NCI-H146 (cell line): ENCODE data around the gene UTP15.

Experiments
- DNase-seq: peaks from one replicate; lab custom pipeline; 2025; lab: John Stamatoyannopoulos, UW

The UTP15 gene, protein sequence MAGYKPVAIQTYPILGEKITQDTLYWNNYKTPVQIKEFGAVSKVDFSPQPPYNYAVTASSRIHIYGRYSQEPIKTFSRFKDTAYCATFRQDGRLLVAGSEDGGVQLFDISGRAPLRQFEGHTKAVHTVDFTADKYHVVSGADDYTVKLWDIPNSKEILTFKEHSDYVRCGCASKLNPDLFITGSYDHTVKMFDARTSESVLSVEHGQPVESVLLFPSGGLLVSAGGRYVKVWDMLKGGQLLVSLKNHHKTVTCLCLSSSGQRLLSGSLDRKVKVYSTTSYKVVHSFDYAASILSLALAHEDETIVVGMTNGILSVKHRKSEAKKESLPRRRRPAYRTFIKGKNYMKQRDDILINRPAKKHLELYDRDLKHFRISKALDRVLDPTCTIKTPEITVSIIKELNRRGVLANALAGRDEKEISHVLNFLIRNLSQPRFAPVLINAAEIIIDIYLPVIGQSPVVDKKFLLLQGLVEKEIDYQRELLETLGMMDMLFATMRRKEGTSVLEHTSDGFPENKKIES

DNA sequence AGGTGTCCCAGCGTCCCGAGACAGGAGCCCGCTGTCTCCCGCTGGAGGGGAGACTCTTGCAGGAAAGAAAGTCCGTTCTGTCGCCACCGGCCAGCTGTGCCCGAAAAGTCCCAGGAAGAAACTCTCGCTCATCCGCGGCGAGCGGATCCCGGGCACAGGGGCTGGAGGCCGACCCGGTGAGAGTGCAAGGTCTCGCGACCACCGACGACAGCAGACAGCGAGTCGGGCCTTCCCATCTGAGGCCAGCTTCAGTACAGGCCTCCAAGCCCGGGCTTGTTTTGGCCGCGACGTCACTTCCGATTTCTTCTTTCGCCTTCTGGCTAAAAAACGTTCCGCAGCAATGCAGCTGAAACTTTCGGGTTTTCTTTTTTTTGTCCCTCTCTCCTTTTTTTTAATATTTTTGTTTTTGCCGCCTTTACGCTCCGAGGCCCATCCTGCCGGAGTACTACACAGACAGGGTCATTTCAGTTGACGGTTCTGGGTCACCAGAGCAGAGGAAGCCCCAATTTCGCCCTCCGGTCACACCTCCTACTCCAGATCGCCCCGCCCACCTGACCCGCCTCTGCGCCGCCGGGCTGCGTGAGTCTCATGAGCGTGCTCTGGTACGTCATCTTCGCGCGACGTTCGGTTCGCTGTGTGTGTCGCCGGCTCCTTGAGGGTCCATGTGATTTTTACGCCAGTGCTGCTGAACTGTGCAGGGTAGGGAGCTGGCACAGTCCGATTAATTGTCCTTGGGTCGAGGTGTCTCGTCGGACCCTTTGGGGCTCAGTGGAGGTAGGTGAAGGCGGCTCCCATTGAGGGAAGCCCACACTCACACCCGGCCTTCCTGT lies at the start of gene UTP15, which contains the start of gene ANKRA2:
TSS of gene UTP15 (plus strand) at position 605 of the 830 bp plus-strand sequence. CDS start 1,602 bp downstream, outside the sequence.
TSS of gene ANKRA2 (minus strand) at position 501 of the 830 bp plus-strand sequence. CDS start 2,758 bp downstream, outside the sequence.
- peak; percentile 96 for DNase-seq

DNA sequence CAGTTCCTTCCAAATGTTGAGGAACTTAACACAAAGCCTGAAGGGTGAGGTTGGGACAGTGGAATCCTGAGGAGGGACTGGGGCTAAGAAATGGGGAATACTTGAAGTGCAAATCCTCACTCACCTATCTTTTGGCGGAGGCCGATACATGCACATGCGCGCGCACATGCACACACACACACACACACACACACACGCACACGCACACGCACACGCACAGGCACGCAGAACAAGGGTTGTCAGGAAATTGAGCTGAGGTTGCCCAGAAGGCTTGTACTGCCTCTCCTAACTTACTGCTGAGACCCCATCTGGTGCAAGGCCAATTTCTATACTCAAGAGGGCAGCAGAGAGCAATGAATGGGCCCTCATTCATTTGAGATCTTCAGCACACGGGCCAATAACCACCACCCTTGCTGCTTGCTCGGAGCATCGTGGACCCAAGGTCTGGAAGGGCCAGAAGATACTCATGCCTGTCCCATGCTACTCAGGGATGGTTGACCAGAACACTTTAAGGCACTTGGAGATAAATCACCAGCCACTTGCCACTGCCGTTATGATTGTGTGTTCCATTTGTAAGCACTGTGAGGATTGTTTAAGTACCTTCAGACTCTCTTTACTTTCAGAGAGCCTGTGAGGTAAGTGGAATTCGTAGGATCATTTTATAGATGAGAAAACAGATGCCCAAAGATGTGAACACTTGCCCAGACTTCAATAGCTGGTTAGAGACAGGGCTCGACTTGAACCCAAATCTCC lies 45.8 kb upstream of the UTP15 start:
- peak; percentile 82 for DNase-seq

DNA sequence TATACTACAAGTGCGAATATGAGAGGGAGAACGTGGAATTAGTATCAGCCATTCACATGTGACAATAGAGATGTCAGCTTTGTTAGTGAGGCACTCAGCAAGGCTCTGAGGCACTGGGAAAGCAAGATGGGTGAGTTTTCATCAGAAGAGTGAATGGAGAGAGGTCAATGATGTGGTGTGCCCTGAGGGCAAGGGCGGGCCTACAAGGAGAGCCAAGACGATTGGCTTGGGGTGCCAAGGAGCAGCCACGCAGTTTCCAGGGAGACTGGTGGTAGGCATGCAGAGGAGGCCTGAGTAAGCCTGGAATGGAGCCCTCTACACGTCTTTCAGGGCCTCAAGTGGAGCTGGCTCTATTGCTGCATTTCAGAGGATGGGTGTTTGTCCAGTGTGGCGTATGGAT lies 42.6 kb upstream of the UTP15 start:
- DNase-seq, result no peak

DNA sequence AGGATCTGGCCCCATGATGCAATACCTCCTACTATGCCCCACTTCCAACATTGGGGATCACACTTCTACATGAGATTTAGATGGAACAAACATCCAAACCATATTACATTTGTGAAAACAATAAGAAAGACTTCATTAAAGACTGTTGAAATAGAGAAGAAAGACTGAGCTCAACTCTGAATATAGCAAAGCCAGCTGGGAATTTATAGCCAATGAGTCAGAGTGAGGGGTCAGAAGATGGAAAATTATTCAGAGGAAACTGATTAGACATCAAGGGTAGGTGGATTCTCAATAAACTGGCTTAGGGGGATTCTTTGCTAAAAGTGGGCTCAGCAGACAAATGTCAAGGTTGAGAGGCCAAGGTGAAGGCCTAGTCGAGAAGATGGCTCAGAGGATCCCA lies 41.7 kb upstream of the UTP15 start:
- DNase-seq, result no peak

DNA sequence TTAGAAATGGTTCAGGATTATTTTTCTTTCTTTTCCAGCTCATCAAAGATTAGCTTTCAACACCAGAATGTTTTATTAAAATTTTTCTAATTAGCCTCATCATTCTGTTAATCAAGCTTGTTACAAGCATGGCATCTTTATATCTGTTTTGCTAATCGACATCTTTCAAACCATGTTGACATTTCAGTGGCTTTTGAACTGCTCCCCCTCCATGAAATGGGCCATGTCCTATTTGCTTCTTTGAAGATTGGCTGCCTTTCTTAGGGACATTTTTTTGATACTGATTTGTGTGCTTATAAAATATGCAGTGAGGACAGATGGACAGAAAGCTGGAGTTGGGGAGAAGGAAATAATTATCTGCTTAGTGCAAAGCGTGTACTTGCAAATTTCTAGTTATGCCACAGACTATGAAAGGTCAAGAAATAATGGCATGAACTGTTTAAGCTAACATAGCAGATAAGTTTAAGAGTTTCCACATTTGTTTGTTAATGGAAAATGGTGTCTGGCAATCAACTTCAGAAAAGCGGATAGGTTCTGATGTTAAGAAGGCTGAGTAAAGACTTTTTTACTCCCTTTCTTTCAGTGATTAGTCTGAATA lies 39.8 kb upstream of the UTP15 start:
- DNase-seq, result no peak

DNA sequence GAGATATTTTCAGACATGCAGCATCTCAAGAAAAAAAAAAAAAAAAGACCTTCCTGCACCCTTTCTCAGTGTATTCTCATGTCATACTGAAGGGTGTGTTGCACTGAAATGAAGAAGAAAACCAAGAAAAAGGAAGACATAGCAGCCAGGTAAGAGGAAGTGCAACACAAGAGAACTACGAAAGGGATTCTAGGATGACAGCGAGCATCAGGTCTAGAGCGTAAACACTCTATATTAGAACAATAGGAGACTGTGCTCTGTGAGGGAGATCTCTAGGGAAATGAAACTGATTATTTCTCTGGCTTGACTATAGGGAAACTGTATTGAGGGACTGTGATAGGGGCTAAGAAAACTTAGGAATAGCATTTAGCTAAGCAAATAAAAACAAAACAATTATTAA lies 37.3 kb upstream of the UTP15 start:
- DNase-seq, result no peak

DNA sequence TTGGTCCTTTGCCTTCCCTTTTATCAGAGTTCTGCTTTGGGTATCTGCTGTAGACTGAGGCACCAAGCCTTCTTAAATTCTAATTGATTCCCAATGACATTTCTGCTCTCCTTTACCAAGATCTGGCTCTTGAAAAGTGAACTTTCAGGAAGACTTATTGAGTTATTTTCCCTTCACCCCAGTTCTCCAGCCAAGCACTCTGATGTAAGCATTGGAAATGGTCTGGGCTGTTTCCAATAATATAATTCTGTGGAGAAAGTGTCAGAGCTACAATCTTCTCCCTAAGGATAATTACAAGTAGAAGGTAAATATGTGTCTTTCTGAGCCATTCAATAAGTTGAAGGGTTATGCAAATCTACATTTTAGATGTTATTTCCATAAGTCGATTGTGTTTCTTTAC lies 36.5 kb upstream of the UTP15 start:
- no peak for DNase-seq

DNA sequence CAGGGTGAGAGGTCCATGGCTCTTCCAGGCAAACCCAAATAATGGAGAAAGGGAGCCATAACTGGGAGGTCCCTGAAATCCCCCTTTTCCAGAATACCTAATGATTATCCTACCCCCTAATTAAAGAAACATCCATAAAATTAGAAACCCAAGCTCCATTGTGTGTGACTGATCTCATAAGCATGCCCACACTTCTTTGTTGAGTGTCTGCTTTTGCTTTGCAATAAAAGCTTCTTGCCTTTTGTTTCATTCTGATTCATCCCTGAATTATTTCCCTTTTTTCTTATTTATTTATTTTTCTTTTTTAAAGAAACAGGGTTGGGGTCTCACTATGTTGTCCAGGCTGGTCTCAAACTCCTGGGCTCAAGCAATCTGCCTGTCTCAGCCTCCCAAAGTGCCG lies 34.2 kb upstream of the UTP15 start:
- no peak for DNase-seq

DNA sequence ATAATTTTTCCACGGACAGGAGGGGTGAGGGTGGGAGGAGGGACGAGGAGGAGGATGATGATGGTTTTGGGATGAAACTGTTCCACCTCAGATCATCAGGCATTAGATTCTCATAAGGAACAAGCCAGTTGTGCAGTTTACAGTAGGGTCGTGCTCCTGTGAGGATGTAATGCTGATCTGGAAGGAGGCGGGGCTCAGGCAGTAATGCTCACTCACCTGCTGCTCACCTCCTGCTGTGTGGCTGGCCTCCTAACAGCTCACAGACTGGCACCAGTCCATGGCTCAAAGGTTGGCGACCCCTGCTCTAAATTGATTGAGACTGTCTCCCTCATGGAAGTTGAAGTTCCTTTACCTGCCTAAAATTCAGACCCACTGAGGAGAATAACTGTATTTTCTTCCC lies 33.3 kb upstream of the UTP15 start:
- no peak for DNase-seq

DNA sequence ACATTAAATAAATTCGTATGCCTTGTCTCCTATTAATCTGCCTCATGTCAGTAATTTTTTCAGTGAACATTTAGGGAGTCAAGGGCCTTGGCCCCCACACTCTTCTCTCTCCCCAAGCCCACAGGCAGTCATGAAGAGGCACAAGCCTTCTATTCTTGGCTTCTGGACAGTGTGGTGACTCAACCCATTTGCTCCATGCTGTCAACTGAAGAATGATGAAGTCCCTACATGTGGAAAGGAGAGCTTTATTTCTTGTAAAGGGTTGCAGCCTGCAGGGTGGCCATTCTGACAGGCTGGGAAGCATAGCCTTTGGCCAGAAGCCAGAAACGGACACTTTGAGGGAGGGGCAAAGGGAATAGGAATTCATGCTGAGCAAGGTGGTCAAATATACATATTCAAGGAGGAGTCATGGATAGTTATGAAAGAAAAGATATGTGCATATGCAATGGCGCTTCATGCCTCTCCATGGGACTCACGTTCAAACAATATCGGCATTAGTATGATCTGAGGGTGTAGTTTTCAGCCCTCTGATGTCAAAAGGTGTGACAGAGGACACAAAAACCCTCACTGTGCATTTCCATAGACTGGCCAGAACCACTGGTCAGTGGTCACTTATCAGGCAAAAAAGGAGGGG lies 31.4 kb upstream of the UTP15 start:
- no peak for DNase-seq

DNA sequence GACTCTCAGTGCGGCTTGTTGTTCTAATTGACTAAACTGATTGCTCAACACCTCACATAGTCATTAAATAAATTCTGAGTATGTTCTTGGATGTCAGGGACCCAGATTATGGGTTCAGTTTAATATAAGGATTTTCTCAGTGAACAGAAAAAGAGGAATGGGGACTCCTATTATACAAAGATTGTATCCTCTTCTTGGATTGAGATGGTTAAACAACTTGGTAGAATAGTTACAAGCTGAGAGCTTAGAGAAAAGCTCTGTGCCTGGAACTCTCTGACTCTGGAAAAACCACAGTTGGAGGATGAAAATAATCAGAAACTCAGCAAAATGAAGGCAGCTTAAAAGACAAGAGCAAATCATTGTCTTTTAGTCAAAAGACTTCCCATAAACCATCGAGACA lies 30.6 kb upstream of the UTP15 start:
- DNase-seq, result no peak

DNA sequence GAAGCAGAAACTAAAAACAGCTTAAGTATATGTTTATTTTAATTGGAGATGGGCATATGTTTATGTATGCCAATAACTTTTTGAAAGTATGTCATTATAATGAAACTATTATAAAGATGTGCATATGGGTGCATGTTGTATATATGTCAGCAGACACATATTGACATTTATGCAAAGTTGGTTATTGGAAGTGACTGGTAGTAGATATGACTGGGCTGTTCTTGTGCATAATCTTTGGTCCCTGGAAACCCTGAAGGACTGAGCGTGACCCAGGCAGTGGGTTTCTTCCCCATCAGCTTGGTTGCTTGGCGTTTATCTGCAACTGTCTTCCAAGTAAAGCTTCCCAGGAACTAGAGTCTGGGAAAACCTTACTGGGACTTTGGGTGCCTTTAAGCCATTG lies 25.8 kb upstream of the UTP15 start:
- DNase-seq, result no peak

DNA sequence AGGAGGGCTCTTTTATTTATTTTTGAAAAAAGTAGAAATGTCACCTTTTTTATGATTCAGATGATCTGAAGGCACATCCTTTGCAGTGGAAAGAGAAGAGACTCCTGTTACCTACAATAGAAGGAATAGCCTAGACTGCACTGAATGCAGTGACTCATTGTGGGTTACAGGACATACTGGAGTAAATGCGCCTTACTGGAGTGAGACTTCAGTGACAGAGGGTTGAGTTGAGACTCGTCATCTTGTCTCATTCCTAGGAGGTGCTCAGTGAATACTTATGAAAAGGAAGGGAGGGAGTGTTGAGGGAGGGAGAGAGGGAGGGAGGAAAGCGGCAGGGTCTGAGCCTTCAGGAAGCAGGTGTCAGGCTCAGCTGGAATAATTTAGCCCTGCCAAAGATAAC lies 25.4 kb upstream of the UTP15 start:
- peak; percentile 38 for DNase-seq

DNA sequence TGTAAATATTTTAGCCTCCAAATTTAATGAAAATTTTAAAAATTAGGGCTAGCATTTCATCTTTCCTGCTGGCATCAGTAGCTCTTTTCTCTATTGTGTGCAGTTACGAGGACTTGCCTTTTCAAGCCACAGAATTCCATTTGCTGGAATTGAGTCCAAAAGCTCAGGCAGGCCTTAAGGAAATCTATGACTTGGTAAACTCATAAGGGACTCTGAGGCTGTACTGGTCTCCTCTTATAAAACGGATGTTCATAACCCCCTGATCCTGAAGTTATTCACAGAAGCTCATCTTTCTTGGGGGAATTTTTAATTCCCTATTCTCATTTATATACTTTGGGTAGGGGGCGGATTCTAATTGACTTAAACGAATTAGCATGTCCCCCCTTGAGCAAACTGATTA lies 23.5 kb upstream of the UTP15 start:
- DNase-seq, result peak; percentile 28

DNA sequence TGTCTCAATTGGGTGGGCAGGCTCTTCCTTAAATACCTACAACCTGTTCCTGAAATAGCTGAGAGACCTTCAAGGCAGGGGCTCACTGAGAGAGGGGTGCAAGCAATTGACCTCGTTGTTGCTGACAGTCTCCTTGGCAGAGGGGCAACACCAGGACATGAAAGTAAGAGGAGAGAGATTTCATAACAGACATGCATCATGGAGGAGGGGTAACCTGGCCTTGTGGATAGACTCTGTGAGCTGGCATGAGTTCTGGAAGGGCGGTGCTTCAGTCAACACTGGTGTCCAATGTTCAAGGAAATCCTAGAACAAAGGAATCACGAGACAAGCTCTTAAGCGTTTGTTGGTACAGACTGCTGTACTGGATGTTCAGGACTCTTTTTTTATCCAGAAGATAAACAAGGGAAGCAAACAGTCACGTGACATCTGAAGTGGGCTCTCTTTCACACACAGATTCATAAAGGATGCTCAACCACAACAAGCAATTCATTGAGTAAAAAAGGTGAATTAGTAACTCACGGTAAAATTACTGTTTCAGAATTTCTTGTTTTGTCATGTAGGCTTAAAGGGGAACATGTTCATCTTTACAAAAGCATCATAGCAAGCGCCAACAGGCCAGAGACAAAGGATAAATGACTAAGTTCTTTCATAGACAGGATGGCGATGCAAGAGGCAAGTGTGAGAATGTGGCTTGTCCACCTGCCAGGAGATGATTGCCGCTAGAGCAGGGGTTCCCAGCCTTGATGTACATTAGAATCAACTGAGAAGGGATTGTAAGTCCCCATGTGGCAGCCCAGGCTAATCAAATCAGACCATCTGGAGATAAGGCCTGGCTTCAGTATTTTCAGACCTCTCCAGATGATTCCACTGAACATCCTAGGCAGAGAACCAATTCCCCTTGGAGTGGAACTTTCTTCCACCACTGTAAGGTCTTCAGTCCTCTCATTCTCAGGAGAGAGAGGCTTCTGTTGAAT lies 20.8 kb upstream of the UTP15 start:
- peak; percentile 92 for DNase-seq

DNA sequence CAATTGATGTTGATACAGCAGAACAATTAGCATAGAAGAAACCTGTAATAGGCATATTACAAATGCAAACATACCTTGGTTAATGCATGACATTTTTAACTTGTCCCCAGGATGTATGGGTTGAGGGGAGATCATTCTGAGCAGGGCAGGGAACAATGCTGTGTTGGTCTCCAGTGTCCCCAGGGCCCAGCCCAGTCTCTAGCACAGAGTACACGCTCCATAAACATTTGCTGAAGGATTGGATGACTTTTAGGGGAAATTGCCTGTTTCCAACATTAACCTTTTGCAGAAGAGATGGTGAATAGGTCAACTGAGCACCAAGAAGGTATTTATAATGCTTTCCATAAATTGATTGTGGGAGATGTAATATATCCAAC lies 20.2 kb upstream of the UTP15 start:
- DNase-seq, result no peak

DNA sequence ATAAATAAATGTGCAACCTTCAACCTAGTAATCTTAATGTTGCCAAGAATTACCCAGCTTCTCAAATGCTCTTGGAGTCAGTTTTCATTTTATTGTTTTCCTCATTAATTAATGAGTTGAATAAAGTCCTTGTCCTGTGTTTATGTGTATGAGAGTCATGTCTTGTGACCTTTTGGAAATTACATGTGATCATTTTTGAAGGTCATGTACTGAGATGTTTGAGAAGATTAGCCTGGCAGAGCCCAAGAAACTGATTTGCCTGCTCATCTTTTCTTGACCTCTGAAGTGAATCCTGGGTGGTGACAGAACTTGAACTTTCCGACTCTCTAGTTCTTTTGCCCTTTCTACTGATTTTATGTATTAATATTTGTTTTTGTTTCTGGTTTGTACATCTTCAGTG lies 15.5 kb upstream of the UTP15 start:
- no peak for DNase-seq

DNA sequence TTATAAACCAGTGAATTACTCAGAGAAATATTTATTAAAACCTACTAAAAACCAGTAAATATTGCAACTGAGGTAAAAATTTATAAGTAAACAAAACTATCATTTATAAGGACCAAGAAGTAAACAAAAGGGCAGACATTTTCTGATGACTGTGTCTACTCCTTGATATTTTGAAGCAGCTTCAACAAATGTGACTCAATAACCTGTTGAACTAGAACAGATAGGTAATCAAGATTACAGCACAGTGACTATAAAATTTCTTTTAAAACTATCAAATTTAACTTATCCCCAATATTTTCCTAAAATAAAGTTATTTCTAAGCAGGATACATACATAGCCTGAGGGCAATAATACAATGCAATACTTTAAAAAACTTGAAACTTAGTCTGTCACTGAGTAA lies 12.9 kb upstream of the UTP15 start:
- DNase-seq, result no peak

DNA sequence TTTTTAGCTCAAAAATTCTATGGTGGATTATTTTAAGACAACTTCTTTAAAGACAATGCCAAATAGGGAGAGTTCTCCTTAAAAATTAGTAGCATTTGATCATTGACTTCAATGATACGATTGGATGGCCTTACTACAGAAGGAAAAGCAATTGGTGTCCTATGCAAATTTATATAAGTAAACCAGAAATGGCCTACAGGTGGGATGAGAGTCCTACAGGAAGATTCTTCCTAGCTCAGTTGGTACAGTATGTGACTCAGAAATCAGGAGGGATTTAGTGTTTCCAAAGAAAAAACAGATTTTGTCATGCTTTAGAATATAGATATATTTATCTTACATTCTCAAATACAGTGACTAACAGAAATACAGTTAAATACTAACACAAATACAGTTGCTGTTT lies 6.6 kb upstream of the UTP15 start:
- DNase-seq, result peak; percentile 6

DNA sequence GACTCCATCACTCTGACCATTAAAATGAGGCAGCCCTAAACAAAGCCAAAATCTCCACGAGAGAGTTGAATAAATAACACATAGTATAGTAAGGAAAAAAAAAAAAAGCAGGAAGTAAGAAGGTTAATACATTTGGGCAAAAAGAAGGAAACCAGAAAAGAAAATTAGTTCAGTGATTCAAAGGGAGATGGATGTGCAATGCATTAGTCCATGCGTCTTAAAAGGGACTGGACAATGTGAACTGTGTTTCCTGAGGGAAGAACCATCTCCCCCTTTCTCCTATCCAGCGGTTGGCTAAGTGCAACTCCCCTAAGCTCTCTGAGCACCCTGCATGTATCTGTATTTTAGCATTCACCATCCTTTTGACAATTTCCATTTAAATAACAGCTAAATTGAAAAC lies 1.5 kb upstream of the UTP15 start:
- no peak for DNase-seq
